ENCODE results near the gene LAMA4. TPM values are rescaled to one million over a fixed set of nuclear protein-coding genes. Genes with fewer than 3 reads are reported as not detected.

Gene LAMA4
- total RNA-seq, 2 experiments from 2014 or later, result not detected

DNA sequence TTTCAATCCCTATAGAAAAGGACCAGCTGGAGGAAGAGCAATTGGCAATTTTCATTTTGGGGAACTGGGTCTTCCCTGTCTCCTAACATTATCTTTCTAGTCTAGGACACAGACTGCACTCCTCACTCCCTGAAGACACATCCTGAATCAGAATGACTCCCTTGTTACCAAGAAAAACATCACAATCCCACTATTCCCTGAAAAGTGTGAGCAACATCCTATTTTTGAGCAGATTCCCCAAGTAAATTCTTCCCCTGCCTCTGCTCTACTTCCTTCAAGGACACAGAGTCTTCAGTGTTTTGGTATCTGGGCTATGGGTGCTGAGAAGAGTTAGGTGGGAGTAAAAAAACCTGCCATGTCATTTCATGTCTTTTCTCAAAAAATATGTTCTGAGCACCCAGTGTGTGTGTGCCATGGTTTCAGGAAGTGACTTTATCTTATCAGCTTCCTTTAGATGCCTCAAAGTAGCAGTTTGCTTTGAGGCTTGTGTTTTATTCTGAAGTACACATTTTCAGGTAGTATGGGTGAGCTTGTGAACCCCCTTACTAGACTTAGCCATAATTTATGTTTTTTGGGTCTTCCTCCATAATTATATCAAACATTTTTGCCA lies 12.4 kb downstream of the LAMA4 start:
- Mint-ChIP-seq H3K27me3 (peaks cover 46% of the 10 kb centered on the region), H3K4me1 (peaks cover 16% of the 10 kb centered on the region), H3K36me3 (no peaks in the 10 kb centered on the region), H3K9me3 (no peaks in the 10 kb centered on the region), H3K27ac (no peak overlapping the region), H3K4me3 (no peak overlapping the region)
- POLR2A ChIA-PET, result no interaction called here
- peak; percentile 58 for ATAC-seq (ENCODE audit: low read depth)
- DNase-seq, result no peak

DNA sequence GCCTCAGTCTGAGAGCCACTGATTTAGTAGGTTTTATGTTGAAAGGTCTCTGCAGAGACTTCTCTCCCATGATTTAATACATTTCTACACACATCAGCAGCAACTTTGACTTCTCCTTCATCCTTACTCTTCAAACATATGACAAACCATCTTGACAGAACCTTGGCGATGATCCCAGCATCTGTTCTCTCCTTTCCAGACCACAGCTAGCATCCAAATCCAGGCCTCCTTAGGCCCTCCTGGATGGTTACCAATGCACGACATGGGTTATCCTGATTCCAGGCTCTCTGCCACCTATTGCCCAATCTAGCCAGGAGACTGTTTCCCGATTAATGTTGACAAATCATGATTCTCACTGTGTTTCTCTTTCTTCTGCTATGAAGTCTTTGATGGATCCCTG lies 16.8 kb downstream of the LAMA4 start:
- H3K9me3 Mint-ChIP-seq, result no peaks in the 10 kb centered on the region
- no peak overlapping the region for H3K4me3 Mint-ChIP-seq
- no peak overlapping the region for H3K27ac Mint-ChIP-seq
- DNase-seq (no peak), ATAC-seq (ENCODE audit: low read depth) (no peak)
- H3K36me3 Mint-ChIP-seq, result peaks cover 2% of the 10 kb centered on the region
- POLR2A ChIA-PET, result no interaction called here
- peaks cover 64% of the 10 kb centered on the region for H3K27me3 Mint-ChIP-seq
- peaks cover 26% of the 10 kb centered on the region for H3K4me1 Mint-ChIP-seq

DNA sequence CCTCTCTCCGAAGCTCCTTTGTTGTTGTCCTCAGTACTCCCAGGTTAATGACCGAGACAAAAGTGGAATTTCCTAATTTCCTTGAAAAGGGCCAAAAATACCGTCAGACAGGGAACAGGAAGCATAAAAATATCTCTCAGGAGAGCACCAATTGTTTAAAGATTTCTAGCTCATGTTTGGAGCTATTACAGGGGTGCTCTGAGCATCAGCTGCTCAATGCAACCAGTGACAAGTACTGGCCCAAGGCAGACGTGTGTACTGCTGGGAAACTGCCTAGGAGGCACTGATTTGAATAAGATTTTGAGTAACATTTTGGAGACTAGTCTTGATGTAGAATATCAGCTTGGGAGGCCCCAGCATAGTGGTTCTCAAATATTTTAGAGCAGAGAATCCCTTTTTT lies 17.3 kb downstream of the LAMA4 start:
- H3K27me3 Mint-ChIP-seq, result peaks cover 64% of the 10 kb centered on the region
- POLR2A ChIA-PET, result no interaction called here
- ATAC-seq (ENCODE audit: low read depth), result no peak
- H3K27ac Mint-ChIP-seq, result no peak overlapping the region
- no peak overlapping the region for H3K4me3 Mint-ChIP-seq
- no peaks in the 10 kb centered on the region for H3K9me3 Mint-ChIP-seq
- no peak for DNase-seq
- H3K36me3 Mint-ChIP-seq, result peaks cover 2% of the 10 kb centered on the region
- H3K4me1 Mint-ChIP-seq, result peaks cover 21% of the 10 kb centered on the region

DNA sequence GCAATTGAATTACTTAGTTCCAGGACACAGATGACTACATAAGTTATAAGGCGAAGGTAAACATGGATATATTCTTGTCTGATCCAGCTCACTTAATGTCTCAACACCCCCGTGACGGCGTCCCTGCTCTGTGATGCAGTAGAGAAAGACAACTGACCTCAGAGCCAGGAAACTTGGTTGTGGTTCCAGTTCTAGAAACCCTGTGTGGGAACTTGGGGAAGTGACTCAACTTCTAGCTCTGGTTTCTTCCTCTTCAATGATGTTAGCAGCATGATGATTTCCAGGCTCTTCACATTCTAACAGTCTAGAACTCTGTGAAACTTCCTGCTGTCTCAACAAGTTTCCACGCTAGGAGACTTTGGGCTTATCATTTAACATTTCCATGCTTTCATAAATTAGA lies 18.4 kb downstream of the LAMA4 start:
- DNase-seq (peak; percentile 50), ATAC-seq (ENCODE audit: low read depth) (peak; percentile 90)
- H3K27ac Mint-ChIP-seq, result peak overlapping the region; percentile 8
- peaks cover 18% of the 10 kb centered on the region for H3K4me1 Mint-ChIP-seq
- H3K4me3 Mint-ChIP-seq, result no peak overlapping the region
- H3K9me3 Mint-ChIP-seq, result no peaks in the 10 kb centered on the region
- peaks cover 70% of the 10 kb centered on the region for H3K27me3 Mint-ChIP-seq
- POLR2A ChIA-PET, result interaction anchor here (1.8 kb wide), 1 partner anchor 50 kb away, joined by 6 read pairs; no protein-coding TSS in a partner anchor
- H3K36me3 Mint-ChIP-seq, result peaks cover 2% of the 10 kb centered on the region

- Mint-ChIP-seq H3K4me1 (peaks cover 18% of the 10 kb centered on the region), H3K9me3 (no peaks in the 10 kb centered on the region), H3K36me3 (peaks cover 2% of the 10 kb centered on the region), H3K27ac (no peak overlapping the region), H3K4me3 (no peak overlapping the region), H3K27me3 (peaks cover 67% of the 10 kb centered on the region)
- no peak for DNase-seq
- no peak for ATAC-seq (ENCODE audit: low read depth)
- POLR2A ChIA-PET, result no interaction called here
Observed at GRCh38 chr6:112234601-112235000, 19.8 kb downstream of the LAMA4 start.

DNA sequence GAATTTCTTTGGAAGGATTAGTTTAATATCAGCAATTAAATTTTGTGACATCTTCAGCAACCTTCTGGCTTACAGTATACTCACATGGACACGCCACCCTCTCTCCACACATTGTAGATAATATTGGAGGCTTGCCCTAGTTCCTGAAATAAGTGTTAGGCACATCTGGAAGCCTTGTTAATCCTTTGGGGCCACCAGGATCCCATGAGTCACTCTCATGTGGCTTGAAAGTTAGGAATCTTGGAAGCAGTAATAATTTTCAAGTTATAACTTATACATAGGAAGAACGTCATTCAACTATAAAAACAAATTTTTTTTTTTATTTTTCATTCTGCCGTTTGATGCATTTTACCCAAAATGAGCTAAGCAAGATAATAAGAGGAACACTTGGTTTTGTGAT lies 20.5 kb downstream of the LAMA4 start:
- POLR2A ChIA-PET, result no interaction called here
- ATAC-seq (ENCODE audit: low read depth) (no peak), DNase-seq (no peak)
- peaks cover 3% of the 10 kb centered on the region for H3K9me3 Mint-ChIP-seq
- no peak overlapping the region for H3K27ac Mint-ChIP-seq
- no peak overlapping the region for H3K4me3 Mint-ChIP-seq
- H3K36me3 Mint-ChIP-seq, result peaks cover 2% of the 10 kb centered on the region
- H3K27me3 Mint-ChIP-seq, result peaks cover 70% of the 10 kb centered on the region
- H3K4me1 Mint-ChIP-seq, result peaks cover 18% of the 10 kb centered on the region

DNA sequence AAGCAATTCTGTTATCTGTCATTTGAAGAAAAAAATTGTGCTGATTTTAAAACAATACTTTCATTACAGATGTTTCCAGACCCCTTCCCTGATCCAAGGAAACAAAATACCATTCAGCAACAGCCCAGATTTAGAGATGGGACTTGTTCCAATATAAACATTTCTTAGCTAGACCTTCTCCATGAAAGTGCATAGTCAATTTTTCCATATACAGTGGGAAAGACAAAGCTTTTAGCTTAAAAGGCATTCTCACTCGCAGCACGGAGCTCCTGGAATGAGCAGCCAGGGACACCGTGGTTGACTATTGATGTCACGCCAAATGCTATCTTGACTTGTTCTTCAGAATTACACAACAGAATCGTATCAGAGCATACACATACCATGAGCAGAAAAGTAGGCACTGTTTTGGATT lies 21.5 kb downstream of the LAMA4 start:
- H3K27me3 Mint-ChIP-seq, result peaks cover 74% of the 10 kb centered on the region
- H3K4me3 Mint-ChIP-seq, result no peak overlapping the region
- no peak for DNase-seq
- H3K27ac Mint-ChIP-seq, result no peak overlapping the region
- H3K4me1 Mint-ChIP-seq, result peaks cover 18% of the 10 kb centered on the region
- POLR2A ChIA-PET, result no interaction called here
- H3K9me3 Mint-ChIP-seq, result peaks cover 3% of the 10 kb centered on the region
- ATAC-seq (ENCODE audit: low read depth), result no peak
- H3K36me3 Mint-ChIP-seq, result peaks cover 2% of the 10 kb centered on the region

DNA sequence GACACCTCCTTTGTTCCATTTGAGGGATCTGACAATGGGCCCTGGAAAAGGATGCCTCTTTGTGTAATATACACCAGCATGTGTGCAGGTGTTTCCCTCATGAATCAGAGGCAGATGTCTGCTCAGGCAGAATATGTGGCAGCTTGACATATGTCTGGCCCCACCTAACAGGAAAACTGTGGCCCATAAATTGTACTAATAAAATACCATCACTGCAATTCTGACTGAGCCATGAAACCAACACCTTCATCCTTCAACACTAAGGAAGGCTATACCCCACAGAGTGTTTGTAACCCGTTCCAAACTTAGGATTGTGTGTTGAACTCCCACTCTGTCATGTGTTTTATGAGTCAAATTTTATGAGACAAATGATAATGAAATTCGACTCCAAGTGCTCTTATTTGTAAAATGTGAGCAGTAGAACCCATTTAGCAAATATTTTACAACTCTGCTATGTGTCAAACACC lies 22.7 kb downstream of the LAMA4 start:
- Mint-ChIP-seq H3K36me3 (peaks cover 2% of the 10 kb centered on the region), H3K4me3 (no peak overlapping the region), H3K27me3 (peaks cover 65% of the 10 kb centered on the region), H3K27ac (no peak overlapping the region), H3K9me3 (peaks cover 3% of the 10 kb centered on the region), H3K4me1 (peaks cover 14% of the 10 kb centered on the region)
- ATAC-seq (ENCODE audit: low read depth), result no peak
- POLR2A ChIA-PET, result no interaction called here
- no peak for DNase-seq

GRCh38 chr6:112231164-112231563 lies 23.2 kb downstream of the LAMA4 start:
- peaks cover 3% of the 10 kb centered on the region for H3K9me3 Mint-ChIP-seq
- ATAC-seq (ENCODE audit: low read depth) (no peak), DNase-seq (no peak)
- no peak overlapping the region for H3K27ac Mint-ChIP-seq
- H3K4me1 Mint-ChIP-seq, result peaks cover 11% of the 10 kb centered on the region
- H3K36me3 Mint-ChIP-seq, result peaks cover 2% of the 10 kb centered on the region
- no peak overlapping the region for H3K4me3 Mint-ChIP-seq
- peaks cover 65% of the 10 kb centered on the region for H3K27me3 Mint-ChIP-seq
- POLR2A ChIA-PET, result no interaction called here

GRCh38 chr6:112228480-112229332 lies 25.7 kb downstream of the LAMA4 start:
- no peaks in the 10 kb centered on the region for H3K4me1 Mint-ChIP-seq
- POLR2A ChIA-PET, result no interaction called here
- peaks cover 2% of the 10 kb centered on the region for H3K36me3 Mint-ChIP-seq
- H3K27ac Mint-ChIP-seq, result no peak overlapping the region
- H3K9me3 Mint-ChIP-seq, result peaks cover 3% of the 10 kb centered on the region
- no peak for DNase-seq
- no peak for ATAC-seq (ENCODE audit: low read depth)
- no peak overlapping the region for H3K4me3 Mint-ChIP-seq
- peaks cover 57% of the 10 kb centered on the region for H3K27me3 Mint-ChIP-seq

DNA sequence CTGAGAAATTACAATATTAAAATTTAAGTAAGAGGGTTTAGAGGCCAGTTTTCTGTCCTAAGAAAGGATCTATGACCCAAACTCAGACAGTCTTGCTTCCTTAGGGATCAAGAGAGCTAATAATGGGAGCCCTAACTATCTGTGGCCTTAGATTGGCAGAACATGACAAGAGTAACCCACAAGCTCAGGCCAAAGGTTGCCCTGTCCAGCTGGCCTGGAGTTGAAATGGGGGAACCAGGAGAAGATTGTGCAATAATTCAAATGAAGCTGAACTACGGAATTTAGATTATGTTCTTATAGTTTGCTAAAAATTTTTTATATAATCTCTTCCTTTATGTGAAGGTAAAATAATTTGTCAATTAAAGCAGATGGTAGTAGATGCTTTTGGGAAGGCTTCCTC lies 26.4 kb downstream of the LAMA4 start:
- no peak overlapping the region for H3K27ac Mint-ChIP-seq
- POLR2A ChIA-PET, result no interaction called here
- DNase-seq, result no peak
- no peak overlapping the region for H3K4me3 Mint-ChIP-seq
- no peaks in the 10 kb centered on the region for H3K4me1 Mint-ChIP-seq
- no peaks in the 10 kb centered on the region for H3K36me3 Mint-ChIP-seq
- ATAC-seq (ENCODE audit: low read depth), result no peak
- peaks cover 51% of the 10 kb centered on the region for H3K27me3 Mint-ChIP-seq
- peaks cover 3% of the 10 kb centered on the region for H3K9me3 Mint-ChIP-seq

DNA sequence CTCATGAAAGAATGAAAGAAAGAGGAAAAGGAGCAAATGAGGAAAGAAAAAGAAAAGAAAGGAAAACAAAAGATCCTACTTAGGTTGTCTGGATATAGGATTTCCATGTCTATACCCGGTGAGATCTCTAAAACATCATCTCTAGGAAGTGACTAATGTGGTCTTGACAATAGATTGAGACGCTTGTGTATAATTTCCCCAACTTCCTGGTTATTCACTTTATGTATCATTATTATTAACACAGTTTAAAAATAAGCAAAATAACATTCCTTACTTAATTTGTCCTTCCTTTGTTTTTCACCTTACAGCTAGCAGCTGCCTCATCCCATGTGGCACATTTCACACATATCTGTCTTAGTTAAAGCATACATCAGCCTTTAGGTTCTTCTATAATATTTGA lies 27.0 kb downstream of the LAMA4 start:
- DNase-seq (no peak), ATAC-seq (ENCODE audit: low read depth) (no peak)
- peaks cover 3% of the 10 kb centered on the region for H3K9me3 Mint-ChIP-seq
- H3K36me3 Mint-ChIP-seq, result no peaks in the 10 kb centered on the region
- POLR2A ChIA-PET, result no interaction called here
- H3K4me3 Mint-ChIP-seq, result no peak overlapping the region
- no peaks in the 10 kb centered on the region for H3K4me1 Mint-ChIP-seq
- peaks cover 49% of the 10 kb centered on the region for H3K27me3 Mint-ChIP-seq
- no peak overlapping the region for H3K27ac Mint-ChIP-seq

DNA sequence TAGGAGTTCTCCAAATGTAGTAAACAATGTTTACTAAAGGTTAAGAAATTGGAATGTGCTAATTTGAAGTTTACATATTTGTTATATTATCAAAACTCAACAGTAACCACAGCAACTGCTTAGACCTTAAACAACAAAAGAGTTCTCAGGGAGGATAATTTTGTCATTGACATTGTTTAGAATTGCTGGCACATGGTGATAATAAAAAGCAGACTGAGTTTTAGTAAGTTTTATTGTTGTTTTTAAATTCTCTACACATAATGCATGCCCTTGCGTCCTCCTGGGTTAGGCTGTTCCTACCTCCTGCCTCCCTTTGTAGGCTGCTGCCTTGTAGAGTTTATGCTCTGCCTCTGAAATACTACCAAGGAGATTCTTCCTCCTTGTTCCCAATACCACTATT lies 28.7 kb downstream of the LAMA4 start:
- Mint-ChIP-seq H3K27me3 (peaks cover 56% of the 10 kb centered on the region), H3K36me3 (no peaks in the 10 kb centered on the region)

DNA sequence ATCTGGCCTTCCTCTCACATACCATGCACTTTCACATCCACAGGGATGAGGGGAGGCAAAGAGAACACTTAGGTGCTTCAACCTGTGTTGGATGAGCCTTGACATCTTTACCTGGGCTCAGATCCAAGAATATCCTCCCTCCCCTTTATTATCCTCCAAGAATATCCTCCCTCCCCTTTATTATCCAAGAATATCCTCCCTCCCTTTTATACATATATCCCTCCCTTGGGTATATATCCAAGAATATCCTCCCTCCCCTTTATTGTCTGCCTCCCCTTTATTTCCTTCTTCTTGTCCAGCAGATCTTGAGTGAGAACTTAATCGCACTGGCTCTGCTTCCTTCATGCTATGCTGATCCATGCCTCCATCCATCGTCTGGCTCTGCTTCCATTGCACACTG lies 30.3 kb downstream of the LAMA4 start:
- H3K27me3 Mint-ChIP-seq, result peaks cover 59% of the 10 kb centered on the region
- H3K36me3 Mint-ChIP-seq, result no peaks in the 10 kb centered on the region
- H3K9me3 Mint-ChIP-seq, result no peaks in the 10 kb centered on the region
- ATAC-seq (ENCODE audit: low read depth), result no peak
- H3K4me1 Mint-ChIP-seq, result no peaks in the 10 kb centered on the region
- H3K4me3 Mint-ChIP-seq, result no peak overlapping the region
- no peak overlapping the region for H3K27ac Mint-ChIP-seq
- DNase-seq, result no peak
- POLR2A ChIA-PET, result no interaction called here

More for the DNA sequence above, 28.7 kb downstream of the LAMA4 start:
- no peak overlapping the region for H3K4me3 Mint-ChIP-seq
- H3K27ac Mint-ChIP-seq, result no peak overlapping the region
- no peak for ATAC-seq (ENCODE audit: low read depth)
- no peak for DNase-seq
- POLR2A ChIA-PET, result no interaction called here
- H3K4me1 Mint-ChIP-seq, result no peaks in the 10 kb centered on the region
- H3K9me3 Mint-ChIP-seq, result peaks cover 3% of the 10 kb centered on the region

Measured in activated naive CD8-positive, alpha-beta T cell treated with anti-CD3 and anti-CD28 coated beads, Interleukin-2, amount 10 ng/mL, durations not matched to agents 7 days and 5 days (primary cell).